ENCODE results near the gene C17orf113.

- TF ChIP-seq CTCF (conservative IDR thresholded peaks at IDR 0.05; ENCODE audit: low read depth, low read length): no peak
- TF ChIP-seq EZH2phosphoT487 (IDR thresholded peaks at IDR 0.05; ENCODE audit: borderline replicate concordance, low read length): no peak
- TF ChIP-seq EZH2 (IDR thresholded peaks at IDR 0.05; ENCODE audit: low read length, unreplicated experiment): no peak
These were observed 31.2 kb upstream of the C17orf113 start for GRCh38 chr17:42081516-42082129.
